ENCODE measurements around the gene FTHL17.

FTHL17 gene

GRCh38 chrX:31071725-31072124 is at the start of gene FTHL17:
Gene FTHL17 (minus strand): TSS chrX:31072041. CDS start chrX:31071953, 88 bp downstream.
- H3K27me3 ChIP-seq (ENCODE audit: control insufficient read depth in 5 of 5, insufficient read depth in 4 of 5, low read length in 5 of 5): peaks cover 0 to 6% (median 0%) of the 10 kb centered on the region in 5 donors
- H3K4me3 ChIP-seq (ENCODE audit: low read depth in 1 of 5, low read length in 5 of 5): no peak within 1 kb of the TSS
- no peaks in the 10 kb centered on the region for H3K36me3 ChIP-seq (ENCODE audit: control insufficient read depth in 5 of 5, insufficient read depth in 5 of 5, low read length in 5 of 5)
- no peak within 1 kb of the TSS for H3K9ac ChIP-seq (ENCODE audit: low read length in 5 of 5)
- no peaks in the 10 kb centered on the region for H3K4me1 ChIP-seq (ENCODE audit: control insufficient read depth in 5 of 5, insufficient read depth in 5 of 5, low read length in 5 of 5)
- H3K9me3 ChIP-seq (ENCODE audit: control insufficient read depth in 5 of 5, low read length in 5 of 5): peaks cover 5 to 26% (median 6%) of the 10 kb centered on the region in 5 donors
- no peak within 1 kb of the TSS for H3K27ac ChIP-seq (ENCODE audit: low read depth, low read length)

- peaks cover 0 to 8% (median 0%) of the 10 kb centered on the region in 5 donors for H3K27me3 ChIP-seq (ENCODE audit: control insufficient read depth in 5 of 5, insufficient read depth in 4 of 5, low read length in 5 of 5)
- H3K4me1 ChIP-seq (ENCODE audit: control insufficient read depth in 5 of 5, insufficient read depth in 5 of 5, low read length in 5 of 5): no peaks in the 10 kb centered on the region
- H3K36me3 ChIP-seq (ENCODE audit: control insufficient read depth in 5 of 5, insufficient read depth in 5 of 5, low read length in 5 of 5): peaks cover 0 to 5% (median 0%) of the 10 kb centered on the region in 5 donors
- no peaks in the 10 kb centered on the region for H3K9me3 ChIP-seq (ENCODE audit: control insufficient read depth in 5 of 5, low read length in 5 of 5)
- H3K27ac ChIP-seq (ENCODE audit: low read depth, low read length): no peak overlapping the region
- no peak overlapping the region for H3K4me3 ChIP-seq (ENCODE audit: low read depth in 1 of 5, low read length in 5 of 5)
- H3K9ac ChIP-seq (ENCODE audit: low read length in 5 of 5): no peak overlapping the region
Measured at GRCh38 chrX:31117266-31117665, 45.4 kb upstream of the FTHL17 start.

GRCh38 chrX:31115398-31115797 is 43.6 kb upstream of the FTHL17 start:
- Histone ChIP-seq H3K9me3 (ENCODE audit: control insufficient read depth in 5 of 5, low read length in 5 of 5) (no peaks in the 10 kb centered on the region), H3K36me3 (ENCODE audit: control insufficient read depth in 5 of 5, insufficient read depth in 5 of 5, low read length in 5 of 5) (no peaks in the 10 kb centered on the region), H3K9ac (ENCODE audit: low read length in 5 of 5) (no peak overlapping the region), H3K27ac (ENCODE audit: low read depth, low read length) (no peak overlapping the region), H3K27me3 (ENCODE audit: control insufficient read depth in 5 of 5, insufficient read depth in 4 of 5, low read length in 5 of 5) (peaks cover 0 to 8% (median 0%) of the 10 kb centered on the region in 5 donors), H3K4me3 (ENCODE audit: low read depth in 1 of 5, low read length in 5 of 5) (no peak overlapping the region), H3K4me1 (ENCODE audit: control insufficient read depth in 5 of 5, insufficient read depth in 5 of 5, low read length in 5 of 5) (no peaks in the 10 kb centered on the region)

GRCh38 chrX:31114858-31115257 is 43.0 kb upstream of the FTHL17 start:
- no peaks in the 10 kb centered on the region for H3K36me3 ChIP-seq (ENCODE audit: control insufficient read depth in 5 of 5, insufficient read depth in 5 of 5, low read length in 5 of 5)
- no peak overlapping the region for H3K9ac ChIP-seq (ENCODE audit: low read length in 5 of 5)
- no peak overlapping the region for H3K27ac ChIP-seq (ENCODE audit: low read depth, low read length)
- peaks cover 0 to 8% (median 0%) of the 10 kb centered on the region in 5 donors for H3K27me3 ChIP-seq (ENCODE audit: control insufficient read depth in 5 of 5, insufficient read depth in 4 of 5, low read length in 5 of 5)
- no peak overlapping the region for H3K4me3 ChIP-seq (ENCODE audit: low read depth in 1 of 5, low read length in 5 of 5)
- H3K9me3 ChIP-seq (ENCODE audit: control insufficient read depth in 5 of 5, low read length in 5 of 5): peaks cover 0 to 2% (median 0%) of the 10 kb centered on the region in 5 donors
- H3K4me1 ChIP-seq (ENCODE audit: control insufficient read depth in 5 of 5, insufficient read depth in 5 of 5, low read length in 5 of 5): no peaks in the 10 kb centered on the region

- Histone ChIP-seq H3K9me3 (ENCODE audit: control insufficient read depth in 5 of 5, low read length in 5 of 5) (peaks cover 0 to 2% (median 0%) of the 10 kb centered on the region in 5 donors), H3K27ac (ENCODE audit: low read depth, low read length) (no peak overlapping the region), H3K4me3 (ENCODE audit: low read depth in 1 of 5, low read length in 5 of 5) (no peak overlapping the region), H3K27me3 (ENCODE audit: control insufficient read depth in 5 of 5, insufficient read depth in 4 of 5, low read length in 5 of 5) (peaks cover 0 to 8% (median 0%) of the 10 kb centered on the region in 5 donors), H3K4me1 (ENCODE audit: control insufficient read depth in 5 of 5, insufficient read depth in 5 of 5, low read length in 5 of 5) (no peaks in the 10 kb centered on the region), H3K36me3 (ENCODE audit: control insufficient read depth in 5 of 5, insufficient read depth in 5 of 5, low read length in 5 of 5) (no peaks in the 10 kb centered on the region), H3K9ac (ENCODE audit: low read length in 5 of 5) (no peak overlapping the region)
Measured at GRCh38 chrX:31112226-31112999, 40.6 kb upstream of the FTHL17 start.

GRCh38 chrX:31110657-31111056 is 38.8 kb upstream of the FTHL17 start:
- H3K4me1 ChIP-seq (ENCODE audit: control insufficient read depth in 5 of 5, insufficient read depth in 5 of 5, low read length in 5 of 5): no peaks in the 10 kb centered on the region
- H3K9me3 ChIP-seq (ENCODE audit: control insufficient read depth in 5 of 5, low read length in 5 of 5): peaks cover 0 to 2% (median 0%) of the 10 kb centered on the region in 5 donors
- no peaks in the 10 kb centered on the region for H3K36me3 ChIP-seq (ENCODE audit: control insufficient read depth in 5 of 5, insufficient read depth in 5 of 5, low read length in 5 of 5)
- no peak overlapping the region for H3K27ac ChIP-seq (ENCODE audit: low read depth, low read length)
- H3K4me3 ChIP-seq (ENCODE audit: low read depth in 1 of 5, low read length in 5 of 5): no peak overlapping the region
- H3K9ac ChIP-seq (ENCODE audit: low read length in 5 of 5): no peak overlapping the region
- peaks cover 0 to 8% (median 0%) of the 10 kb centered on the region in 5 donors for H3K27me3 ChIP-seq (ENCODE audit: control insufficient read depth in 5 of 5, insufficient read depth in 4 of 5, low read length in 5 of 5)

- Histone ChIP-seq H3K4me3 (ENCODE audit: low read depth in 1 of 5, low read length in 5 of 5) (no peak overlapping the region), H3K27me3 (ENCODE audit: control insufficient read depth in 5 of 5, insufficient read depth in 4 of 5, low read length in 5 of 5) (peaks cover 0 to 7% (median 0%) of the 10 kb centered on the region in 5 donors), H3K9ac (ENCODE audit: low read length in 5 of 5) (no peak overlapping the region), H3K36me3 (ENCODE audit: control insufficient read depth in 5 of 5, insufficient read depth in 5 of 5, low read length in 5 of 5) (no peaks in the 10 kb centered on the region), H3K27ac (ENCODE audit: low read depth, low read length) (no peak overlapping the region), H3K4me1 (ENCODE audit: control insufficient read depth in 5 of 5, insufficient read depth in 5 of 5, low read length in 5 of 5) (no peaks in the 10 kb centered on the region), H3K9me3 (ENCODE audit: control insufficient read depth in 5 of 5, low read length in 5 of 5) (peaks cover 0 to 3% (median 0%) of the 10 kb centered on the region in 5 donors)
Measured at GRCh38 chrX:31099536-31100090, 27.8 kb upstream of the FTHL17 start.

- Histone ChIP-seq H3K9me3 (ENCODE audit: control insufficient read depth in 5 of 5, low read length in 5 of 5) (peaks cover 0 to 6% (median 0%) of the 10 kb centered on the region in 5 donors), H3K36me3 (ENCODE audit: control insufficient read depth in 5 of 5, insufficient read depth in 5 of 5, low read length in 5 of 5) (no peaks in the 10 kb centered on the region), H3K27ac (ENCODE audit: low read depth, low read length) (no peak overlapping the region), H3K9ac (ENCODE audit: low read length in 5 of 5) (no peak overlapping the region), H3K27me3 (ENCODE audit: control insufficient read depth in 5 of 5, insufficient read depth in 4 of 5, low read length in 5 of 5) (peaks cover 0 to 11% (median 0%) of the 10 kb centered on the region in 5 donors), H3K4me1 (ENCODE audit: control insufficient read depth in 5 of 5, insufficient read depth in 5 of 5, low read length in 5 of 5) (no peaks in the 10 kb centered on the region), H3K4me3 (ENCODE audit: low read depth in 1 of 5, low read length in 5 of 5) (no peak overlapping the region)
Measured at GRCh38 chrX:31098079-31098478, 26.2 kb upstream of the FTHL17 start.

- Histone ChIP-seq H3K9me3 (ENCODE audit: control insufficient read depth in 5 of 5, low read length in 5 of 5) (peaks cover 0 to 6% (median 0%) of the 10 kb centered on the region in 5 donors), H3K9ac (ENCODE audit: low read length in 5 of 5) (no peak overlapping the region), H3K4me1 (ENCODE audit: control insufficient read depth in 5 of 5, insufficient read depth in 5 of 5, low read length in 5 of 5) (no peaks in the 10 kb centered on the region), H3K27ac (ENCODE audit: low read depth, low read length) (no peak overlapping the region), H3K36me3 (ENCODE audit: control insufficient read depth in 5 of 5, insufficient read depth in 5 of 5, low read length in 5 of 5) (no peaks in the 10 kb centered on the region), H3K4me3 (ENCODE audit: low read depth in 1 of 5, low read length in 5 of 5) (no peak overlapping the region), H3K27me3 (ENCODE audit: control insufficient read depth in 5 of 5, insufficient read depth in 4 of 5, low read length in 5 of 5) (peaks cover 0 to 5% (median 0%) of the 10 kb centered on the region in 5 donors)
Measured at GRCh38 chrX:31093639-31093975, 21.8 kb upstream of the FTHL17 start.

GRCh38 chrX:31092970-31093638 is 21.3 kb upstream of the FTHL17 start:
- peaks cover 0 to 6% (median 0%) of the 10 kb centered on the region in 5 donors for H3K9me3 ChIP-seq (ENCODE audit: control insufficient read depth in 5 of 5, low read length in 5 of 5)
- H3K4me3 ChIP-seq (ENCODE audit: low read depth in 1 of 5, low read length in 5 of 5): no peak overlapping the region
- no peak overlapping the region for H3K27ac ChIP-seq (ENCODE audit: low read depth, low read length)
- H3K36me3 ChIP-seq (ENCODE audit: control insufficient read depth in 5 of 5, insufficient read depth in 5 of 5, low read length in 5 of 5): no peaks in the 10 kb centered on the region
- no peaks in the 10 kb centered on the region for H3K4me1 ChIP-seq (ENCODE audit: control insufficient read depth in 5 of 5, insufficient read depth in 5 of 5, low read length in 5 of 5)
- no peak overlapping the region for H3K9ac ChIP-seq (ENCODE audit: low read length in 5 of 5)
- H3K27me3 ChIP-seq (ENCODE audit: control insufficient read depth in 5 of 5, insufficient read depth in 4 of 5, low read length in 5 of 5): peaks cover 0 to 5% (median 0%) of the 10 kb centered on the region in 5 donors

All from subcutaneous abdominal adipose tissue (tissue), 5 donors.